Measurements from ENCODE around the gene CYTL1. TPM values are rescaled to one million over a fixed set of nuclear protein-coding genes. Genes with fewer than 3 reads are reported as not detected.

Gene CYTL1
- total and polyA plus RNA-seq, 2 of the 13 experiments (the other 11 are each of a cell fraction or from before 2014, with no cell fraction given) = not detected

DNA sequence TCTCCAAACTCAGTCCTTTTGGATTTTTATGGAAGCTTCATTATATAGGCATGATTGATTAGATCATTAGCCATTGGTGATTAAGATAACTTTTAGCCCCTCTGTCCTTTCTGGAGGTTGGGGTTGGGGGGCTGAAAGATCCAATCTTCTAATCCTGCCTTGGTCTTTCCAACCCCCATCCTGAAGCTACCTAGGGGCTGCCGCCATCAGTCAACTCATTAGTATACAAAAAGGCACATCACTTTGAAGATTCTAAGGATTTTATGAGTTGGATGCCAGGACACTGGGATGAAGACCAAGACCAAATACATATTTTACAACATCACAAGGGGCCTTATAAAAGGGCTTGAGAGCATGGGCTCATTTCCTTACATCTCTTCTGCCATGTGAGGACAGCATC lies 47.5 kb downstream of the CYTL1 start:
- no peak overlapping the region for H2AFZ ChIP-seq (ENCODE audit: low read length)
- no peak overlapping the region for H3K4me2 ChIP-seq (ENCODE audit: low read depth, low read length)
- ChIA-PET POLR2A (no interaction called here), CTCF (ENCODE audit: low intra/inter-chr PET ratio, low total read pairs) (no interaction called here)
- H3K9ac ChIP-seq (ENCODE audit: insufficient read depth, low read depth, low read length) = no peak overlapping the region
- no peak overlapping the region for H3K4me3 ChIP-seq (replicated peaks in 1 of 3; ENCODE audit: insufficient read depth in 1 of 3, low read depth in 2 of 3, low read length in 3 of 3)
- H4K20me1 ChIP-seq (ENCODE audit: insufficient read depth, low read length) = no peaks in the 10 kb centered on the region
- H3K4me1 ChIP-seq (ENCODE audit: insufficient read depth, low read length) = no peaks in the 10 kb centered on the region
- H3K27ac ChIP-seq (ENCODE audit: extremely low read length, insufficient read depth, low read length) = no peak overlapping the region
- no TSS peak for BruUV-seq (replicated peaks)
- no peaks in the 10 kb centered on the region for H3K36me3 ChIP-seq (replicated peaks in 1 of 2; ENCODE audit: control insufficient read depth in 1 of 2, insufficient read depth in 2 of 2, low read length in 2 of 2)
- no peaks in the 10 kb centered on the region for H3K79me2 ChIP-seq (ENCODE audit: insufficient read depth, low read length)
- no peak for TF ChIP-seq ZSCAN22 (CRISPR knock-in tag; IDR thresholded peaks at IDR 0.05)
- TF ChIP-seq POGK (CRISPR knock-in tag; conservative IDR thresholded peaks at IDR 0.05) = no peak
- no peak for TF ChIP-seq ZBTB7B (CRISPR knock-in tag; IDR thresholded peaks at IDR 0.05)
- no peak for TF ChIP-seq ZBTB21 (CRISPR knock-in tag; IDR thresholded peaks at IDR 0.05)
- no peak for TF ChIP-seq ZFYVE20 (CRISPR knock-in tag; IDR thresholded peaks at IDR 0.05; ENCODE audit: borderline replicate concordance, low read depth)
- no peak for TF ChIP-seq ZNF781 (CRISPR knock-in tag; IDR thresholded peaks at IDR 0.05; ENCODE audit: borderline replicate concordance, not compliant biosample characterization)
- TF ChIP-seq SOX13 (IDR thresholded peaks at IDR 0.05) = no peak
- no peak for TF ChIP-seq SOX13 (CRISPR knock-in tag; conservative IDR thresholded peaks at IDR 0.05 in 1 of 2, IDR thresholded peaks at IDR 0.05 in 1 of 2)
- no peak for TF ChIP-seq ZBTB10 (CRISPR knock-in tag; IDR thresholded peaks at IDR 0.05; ENCODE audit: borderline replicate concordance)
- no peak for TF ChIP-seq ZNF460 (CRISPR knock-in tag; IDR thresholded peaks at IDR 0.05; ENCODE audit: borderline replicate concordance)
- TF ChIP-seq ZNF788 (CRISPR knock-in tag; IDR thresholded peaks at IDR 0.05; ENCODE audit: borderline replicate concordance) = no peak
- TF ChIP-seq RELA (CRISPR knock-in tag; IDR thresholded peaks at IDR 0.05) = no peak
- no peak for TF ChIP-seq RCOR2 (CRISPR knock-in tag; IDR thresholded peaks at IDR 0.05)
- TF ChIP-seq ZNF790 (CRISPR knock-in tag; IDR thresholded peaks at IDR 0.05; ENCODE audit: borderline replicate concordance) = no peak
- no peak for TF ChIP-seq ZNF281 (CRISPR knock-in tag; IDR thresholded peaks at IDR 0.05; ENCODE audit: borderline replicate concordance)
- no peak for TF ChIP-seq STAT5B (CRISPR knock-in tag; IDR thresholded peaks at IDR 0.05)
- WGBS (ENCODE audit: low lambda C conversion rate) = 0% methylated on average over 1 of the region's 1 CpG
- DNase-seq (ENCODE audit: low spot score) (no peak), ATAC-seq (no peak), FAIRE-seq (no peak)
- peaks cover 26% of the 10 kb centered on the region for H3K9me3 ChIP-seq (ENCODE audit: low read length)
- intact Hi-C loops (cut with micrococcal nuclease; ENCODE audit: unreplicated experiment) = no loop called here
- in situ Hi-C loops (cut with HindIII; ENCODE audit: extremely low pct_ligation_motif_present, low pct_unique_long_range_greater_than_20kb) = no loop called here
- H3K27me3 ChIP-seq (ENCODE audit: control insufficient read depth in 1 of 2, insufficient read depth in 2 of 2, low read length in 2 of 2) = no peaks in the 10 kb centered on the region
